ENCODE results near the gene CRYGC. TPM values are rescaled to one million over a fixed set of nuclear protein-coding genes. Genes with fewer than 3 reads are reported as not detected.

CRYGC gene
- total RNA-seq, 1 experiment from 2014 or later: not detected

- Histone ChIP-seq H3K36me3 (ENCODE audit: control insufficient read depth, insufficient read depth, low read length) (no peaks in the 10 kb centered on the region), H3K9me3 (ENCODE audit: control insufficient read depth, insufficient read depth, low read depth, low read length) (no peaks in the 10 kb centered on the region), H3K27me3 (ENCODE audit: control insufficient read depth, insufficient read depth, low read length) (no peaks in the 10 kb centered on the region), H3K4me1 (ENCODE audit: control insufficient read depth, insufficient read depth, low read length) (no peaks in the 10 kb centered on the region), H3K27ac (ENCODE audit: low read length) (no peak overlapping the region), H3K4me3 (ENCODE audit: low read depth in 2 of 2, low read length in 2 of 2) (no peak overlapping the region)
- CTCF ChIA-PET: no interaction called here
- in situ Hi-C loops (cut with HindIII; ENCODE audit: low pct_unique_long_range_greater_than_20kb, low sequenced_read_pairs): no loop called here
- TF ChIP-seq, protein P1, sequence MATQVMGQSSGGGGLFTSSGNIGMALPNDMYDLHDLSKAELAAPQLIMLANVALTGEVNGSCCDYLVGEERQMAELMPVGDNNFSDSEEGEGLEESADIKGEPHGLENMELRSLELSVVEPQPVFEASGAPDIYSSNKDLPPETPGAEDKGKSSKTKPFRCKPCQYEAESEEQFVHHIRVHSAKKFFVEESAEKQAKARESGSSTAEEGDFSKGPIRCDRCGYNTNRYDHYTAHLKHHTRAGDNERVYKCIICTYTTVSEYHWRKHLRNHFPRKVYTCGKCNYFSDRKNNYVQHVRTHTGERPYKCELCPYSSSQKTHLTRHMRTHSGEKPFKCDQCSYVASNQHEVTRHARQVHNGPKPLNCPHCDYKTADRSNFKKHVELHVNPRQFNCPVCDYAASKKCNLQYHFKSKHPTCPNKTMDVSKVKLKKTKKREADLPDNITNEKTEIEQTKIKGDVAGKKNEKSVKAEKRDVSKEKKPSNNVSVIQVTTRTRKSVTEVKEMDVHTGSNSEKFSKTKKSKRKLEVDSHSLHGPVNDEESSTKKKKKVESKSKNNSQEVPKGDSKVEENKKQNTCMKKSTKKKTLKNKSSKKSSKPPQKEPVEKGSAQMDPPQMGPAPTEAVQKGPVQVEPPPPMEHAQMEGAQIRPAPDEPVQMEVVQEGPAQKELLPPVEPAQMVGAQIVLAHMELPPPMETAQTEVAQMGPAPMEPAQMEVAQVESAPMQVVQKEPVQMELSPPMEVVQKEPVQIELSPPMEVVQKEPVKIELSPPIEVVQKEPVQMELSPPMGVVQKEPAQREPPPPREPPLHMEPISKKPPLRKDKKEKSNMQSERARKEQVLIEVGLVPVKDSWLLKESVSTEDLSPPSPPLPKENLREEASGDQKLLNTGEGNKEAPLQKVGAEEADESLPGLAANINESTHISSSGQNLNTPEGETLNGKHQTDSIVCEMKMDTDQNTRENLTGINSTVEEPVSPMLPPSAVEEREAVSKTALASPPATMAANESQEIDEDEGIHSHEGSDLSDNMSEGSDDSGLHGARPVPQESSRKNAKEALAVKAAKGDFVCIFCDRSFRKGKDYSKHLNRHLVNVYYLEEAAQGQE (IDR thresholded peaks at IDR 0.05; ENCODE audit: insufficient read depth in 1 of 2, low read depth in 2 of 2, low read length in 1 of 2): no peak
- no peak for TF ChIP-seq TCF7L2 (IDR thresholded peaks at IDR 0.05; ENCODE audit: low read depth, low read length)
- no peak for TF ChIP-seq CTCF (IDR thresholded peaks at IDR 0.05)
- no peak for TF ChIP-seq POLR2AphosphoS5 (IDR thresholded peaks at IDR 0.05; ENCODE audit: low read depth, low read length)
- no TSS peak for BruUV-seq (replicated peaks)
- DNase-seq (ENCODE audit: low read depth, low spot score) (no peak), ATAC-seq (no peak)
- POLR2A ChIA-PET: no interaction called here
- intact Hi-C loops (cut with micrococcal nuclease; ENCODE audit: unreplicated experiment): no loop called here
Measured at GRCh38 chr2:208150956-208151355, 21.3 kb upstream of the CRYGC start.

- no TSS peak for BruUV-seq (replicated peaks)
- TF ChIP-seq, protein P1 (IDR thresholded peaks at IDR 0.05; ENCODE audit: insufficient read depth in 1 of 2, low read depth in 2 of 2, low read length in 1 of 2): no peak
- no peak for TF ChIP-seq TCF7L2 (IDR thresholded peaks at IDR 0.05; ENCODE audit: low read depth, low read length)
- TF ChIP-seq POLR2AphosphoS5 (IDR thresholded peaks at IDR 0.05; ENCODE audit: low read depth, low read length): no peak
- TF ChIP-seq SIN3A (IDR thresholded peaks at IDR 0.05; ENCODE audit: borderline replicate concordance, insufficient read depth, low read depth, low read length): no peak
- TF ChIP-seq CTCF (IDR thresholded peaks at IDR 0.05): no peak
- no peak for ATAC-seq
- H3K4me3 ChIP-seq (ENCODE audit: low read depth in 2 of 2, low read length in 2 of 2): no peak overlapping the region
- H3K36me3 ChIP-seq (ENCODE audit: control insufficient read depth, insufficient read depth, low read length): no peaks in the 10 kb centered on the region
- CTCF ChIA-PET: no interaction called here
- H3K27ac ChIP-seq (ENCODE audit: low read length): no peak overlapping the region
- no peak for DNase-seq (ENCODE audit: low read depth, low spot score)
- no peaks in the 10 kb centered on the region for H3K4me1 ChIP-seq (ENCODE audit: control insufficient read depth, insufficient read depth, low read length)
- intact Hi-C loops (cut with micrococcal nuclease; ENCODE audit: unreplicated experiment): no loop called here
- in situ Hi-C loops (cut with HindIII; ENCODE audit: low pct_unique_long_range_greater_than_20kb, low sequenced_read_pairs): no loop called here
- POLR2A ChIA-PET: no interaction called here
- no peaks in the 10 kb centered on the region for H3K9me3 ChIP-seq (ENCODE audit: control insufficient read depth, insufficient read depth, low read depth, low read length)
- H3K27me3 ChIP-seq (ENCODE audit: control insufficient read depth, insufficient read depth, low read length): no peaks in the 10 kb centered on the region
Measured at GRCh38 chr2:208150094-208150493, 20.5 kb upstream of the CRYGC start.

All from Panc1 (cell line).